WTC11 (cell line): ENCODE measurements around the gene CXCL6. TPM values are rescaled to one million over a fixed set of nuclear protein-coding genes. Genes with fewer than 3 reads are reported as not detected.

Experiments used
- ATAC-seq: fragments of 200-7000 bp; cut with Tn5 transposase; 2 replicates; pipeline ENCODE4 v1.10.0; 2021; ENCODE audit warnings: mild to moderate bottlenecking, moderate library complexity
- CTCF ChIA-PET: fragments of 300-600 bp; sonication (Branson Sonifier 250); formaldehyde crosslinking; loops from one replicate; lab custom pipeline; 2021; ENCODE audit warnings: antibody characterized with exemption; lab: Charles Lee
- POLR2A ChIA-PET: fragments of 350-600 bp; sonication (Branson Sonifier 250); formaldehyde crosslinking; loops from one replicate; lab custom pipeline; 2021; ENCODE audit warnings: antibody characterized with exemption; lab: Charles Lee
- DNase-seq: peaks from one replicate; pipeline ENCODE4 v3.0.0; 2021; ENCODE audit warnings: low spot score
- H3K27ac Mint-ChIP-seq: 2 replicates; pipeline ENCODE4 v1.8.0; 2021; ENCODE audit warnings: mixed read lengths
- H3K27me3 Mint-ChIP-seq: 2 replicates; pipeline ENCODE4 v1.8.0; 2021; ENCODE audit warnings: low read depth, mild to moderate bottlenecking, moderate library complexity, mixed read lengths
- H3K36me3 Mint-ChIP-seq: 2 replicates; pipeline ENCODE4 v1.8.0; 2021; ENCODE audit warnings: mixed read lengths
- H3K4me1 Mint-ChIP-seq: 2 replicates; pipeline ENCODE4 v1.8.0; 2022; ENCODE audit warnings: mixed read lengths
- H3K4me3 Mint-ChIP-seq: 2 replicates; pipeline ENCODE4 v1.8.0; 2021; ENCODE audit warnings: mild to moderate bottlenecking, moderate library complexity, mixed read lengths
- H3K9me3 Mint-ChIP-seq: 2 replicates; pipeline ENCODE4 v1.8.0; 2021; ENCODE audit warnings: mixed read lengths
- AR ChIP-seq: fragments of 250-450 bp; sonication (Bioruptor Pico); IDR thresholded peaks from 2 replicates; pipeline ENCODE4 v1.9.0; 2021; ENCODE audit warnings: mild to moderate bottlenecking
- ETV6 ChIP-seq: sonication (generic); formaldehyde crosslinking; IDR thresholded peaks from 2 replicates; pipeline ENCODE4 v1.8.1; 2022; ENCODE audit warnings: mild to moderate bottlenecking, missing genetic modification reagents
- FOXK1 ChIP-seq: sonication (generic); formaldehyde crosslinking; IDR thresholded peaks from 2 replicates; pipeline ENCODE4 v1.8.0; 2022; ENCODE audit warnings: mild to moderate bottlenecking, moderate library complexity, missing genetic modification reagents
- GRHL2 ChIP-seq: fragments of 250-450 bp; sonication (Bioruptor Pico); IDR thresholded peaks from 2 replicates; pipeline ENCODE4 v1.8.0; 2022; ENCODE audit warnings: mild to moderate bottlenecking, moderate library complexity; ENCODE audit not compliant: insufficient replicate concordance, severe bottlenecking
- HMGXB4 ChIP-seq: sonication (generic); formaldehyde crosslinking; IDR thresholded peaks from 2 replicates; pipeline ENCODE4 v1.8.1; 2023; ENCODE audit warnings: mild to moderate bottlenecking, moderate library complexity, missing genetic modification reagents
- NFATC4 ChIP-seq: fragments of 250-450 bp; sonication (Bioruptor Pico); IDR thresholded peaks from 2 replicates; pipeline ENCODE4 v1.9.0; 2021; ENCODE audit warnings: mild to moderate bottlenecking
- PRRX2 ChIP-seq: fragments of 250-450 bp; sonication (Bioruptor Pico); IDR thresholded peaks from 2 replicates; pipeline ENCODE4 v1.8.0; 2021; ENCODE audit warnings: mild to moderate bottlenecking
- SMAD4 ChIP-seq: sonication (generic); formaldehyde crosslinking; IDR thresholded peaks from 2 replicates; pipeline ENCODE4 v1.8.0; 2022; ENCODE audit warnings: mild to moderate bottlenecking, missing genetic modification reagents
- ZNF232 ChIP-seq: sonication (generic); formaldehyde crosslinking; IDR thresholded peaks from 2 replicates; pipeline ENCODE4 v1.8.0; 2022; ENCODE audit warnings: mild to moderate bottlenecking, missing genetic modification reagents
- ZNF416 ChIP-seq: fragments of 250-450 bp; sonication (Bioruptor Pico); IDR thresholded peaks from 2 replicates; pipeline ENCODE4 v1.9.0; 2021; ENCODE audit warnings: mild to moderate bottlenecking, inconsistent platforms
- ZNF671 ChIP-seq: fragments of 250-450 bp; sonication (Bioruptor Pico); IDR thresholded peaks from 2 replicates; pipeline ENCODE4 v1.8.0; 2021; ENCODE audit warnings: mild to moderate bottlenecking
- total RNA-seq: library from RNA; stranded (reverse); gene quantifications from 3 replicates; pipeline ENCODE4 v1.2.3, GENCODE V29; 2021
- TF ChIP-seq, protein P1 (sequence below): fragments of 250-450 bp; sonication (Bioruptor Pico); conservative IDR thresholded peaks from 2 replicates; pipeline ENCODE4 v1.9.0; 2021; ENCODE audit warnings: mild to moderate bottlenecking
- TF ChIP-seq, protein P2 (sequence below): fragments of 250-450 bp; sonication (Bioruptor Pico); IDR thresholded peaks from 2 replicates; pipeline ENCODE4 v1.9.0; 2021; ENCODE audit warnings: mild to moderate bottlenecking, borderline replicate concordance
- TF ChIP-seq, protein P3 (sequence below): sonication (generic); formaldehyde crosslinking; IDR thresholded peaks from 2 replicates; pipeline ENCODE4 v1.8.0; 2022; ENCODE audit warnings: mild to moderate bottlenecking, missing genetic modification reagents

CXCL6 gene
- total RNA-seq, 1 experiment from 2014 or later: 4.9 TPM

- Mint-ChIP-seq H3K4me1 (peaks cover 23% of the 10 kb centered on the region), H3K27ac (no peak overlapping the region), H3K9me3 (peaks cover 7% of the 10 kb centered on the region), H3K27me3 (no peaks in the 10 kb centered on the region), H3K36me3 (no peaks in the 10 kb centered on the region)
- no peak for ATAC-seq
- DNase-seq: no peak
- POLR2A ChIA-PET: no interaction called here
- TF ChIP-seq FOXK1 (no peak), ETV6 (CRISPR knock-in tag) (no peak)
- TF ChIP-seq, all 79 proteins: peak for 0
- CTCF ChIA-PET: no interaction called here
- no peak overlapping the region for H3K4me3 Mint-ChIP-seq
Observed at GRCh38 chr4:73815145-73815544, 21.3 kb upstream of the CXCL6 start.

- peaks cover 23% of the 10 kb centered on the region for H3K4me1 Mint-ChIP-seq
- POLR2A ChIA-PET: no interaction called here
Observed at GRCh38 chr4:73816814-73817213, 19.7 kb upstream of the CXCL6 start.

More at GRCh38 chr4:73816814-73817213, 19.7 kb upstream of the CXCL6 start:
- Mint-ChIP-seq H3K27me3 (no peaks in the 10 kb centered on the region), H3K27ac (no peak overlapping the region), H3K36me3 (no peaks in the 10 kb centered on the region), H3K4me3 (no peak overlapping the region), H3K9me3 (peaks cover 7% of the 10 kb centered on the region)
- DNase-seq: no peak
- no peak for ATAC-seq
- CTCF ChIA-PET: no interaction called here
- TF ChIP-seq HMGXB4 (CRISPR knock-in tag): no peak
- TF ChIP-seq, protein P1, sequence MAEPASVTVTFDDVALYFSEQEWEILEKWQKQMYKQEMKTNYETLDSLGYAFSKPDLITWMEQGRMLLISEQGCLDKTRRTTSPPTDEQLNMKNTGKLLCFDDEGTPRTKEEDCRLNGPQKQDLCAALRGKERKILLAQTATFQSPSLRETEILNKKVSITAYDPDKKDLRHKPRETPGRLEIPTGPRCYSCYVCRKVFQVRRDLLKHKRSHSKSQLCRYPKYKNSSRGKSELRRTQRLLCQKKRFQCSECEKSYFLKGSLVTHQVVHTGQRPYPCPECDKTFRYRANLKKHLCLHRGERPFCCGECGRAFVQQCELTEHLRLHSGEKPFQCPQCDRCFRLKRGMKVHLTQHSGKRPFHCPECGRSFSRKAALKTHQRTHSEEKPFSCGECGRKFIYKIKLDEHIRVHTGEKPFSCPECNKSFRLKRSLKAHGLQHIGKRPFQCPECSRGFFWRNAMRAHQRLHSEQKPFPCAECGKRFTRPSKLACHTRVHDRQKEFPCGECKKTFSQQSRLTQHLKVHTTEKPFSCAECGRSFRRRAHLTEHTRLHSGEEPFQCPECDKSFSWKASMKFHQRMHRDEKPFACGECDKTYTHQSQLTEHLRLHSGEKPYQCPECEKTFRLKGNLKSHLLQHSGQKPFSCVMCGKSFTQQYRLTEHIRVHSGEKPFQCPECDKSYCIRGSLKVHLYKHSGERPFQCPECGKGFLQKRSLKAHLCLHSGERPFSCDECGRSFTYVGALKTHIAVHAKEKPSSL (CRISPR knock-in tag): no peak
- no peak for TF ChIP-seq NFATC4 (CRISPR knock-in tag)
- no peak for TF ChIP-seq PRRX2 (CRISPR knock-in tag)
- no peak for TF ChIP-seq GRHL2 (CRISPR knock-in tag)
- no peak for TF ChIP-seq ZNF416 (CRISPR knock-in tag)
- TF ChIP-seq, protein P2, sequence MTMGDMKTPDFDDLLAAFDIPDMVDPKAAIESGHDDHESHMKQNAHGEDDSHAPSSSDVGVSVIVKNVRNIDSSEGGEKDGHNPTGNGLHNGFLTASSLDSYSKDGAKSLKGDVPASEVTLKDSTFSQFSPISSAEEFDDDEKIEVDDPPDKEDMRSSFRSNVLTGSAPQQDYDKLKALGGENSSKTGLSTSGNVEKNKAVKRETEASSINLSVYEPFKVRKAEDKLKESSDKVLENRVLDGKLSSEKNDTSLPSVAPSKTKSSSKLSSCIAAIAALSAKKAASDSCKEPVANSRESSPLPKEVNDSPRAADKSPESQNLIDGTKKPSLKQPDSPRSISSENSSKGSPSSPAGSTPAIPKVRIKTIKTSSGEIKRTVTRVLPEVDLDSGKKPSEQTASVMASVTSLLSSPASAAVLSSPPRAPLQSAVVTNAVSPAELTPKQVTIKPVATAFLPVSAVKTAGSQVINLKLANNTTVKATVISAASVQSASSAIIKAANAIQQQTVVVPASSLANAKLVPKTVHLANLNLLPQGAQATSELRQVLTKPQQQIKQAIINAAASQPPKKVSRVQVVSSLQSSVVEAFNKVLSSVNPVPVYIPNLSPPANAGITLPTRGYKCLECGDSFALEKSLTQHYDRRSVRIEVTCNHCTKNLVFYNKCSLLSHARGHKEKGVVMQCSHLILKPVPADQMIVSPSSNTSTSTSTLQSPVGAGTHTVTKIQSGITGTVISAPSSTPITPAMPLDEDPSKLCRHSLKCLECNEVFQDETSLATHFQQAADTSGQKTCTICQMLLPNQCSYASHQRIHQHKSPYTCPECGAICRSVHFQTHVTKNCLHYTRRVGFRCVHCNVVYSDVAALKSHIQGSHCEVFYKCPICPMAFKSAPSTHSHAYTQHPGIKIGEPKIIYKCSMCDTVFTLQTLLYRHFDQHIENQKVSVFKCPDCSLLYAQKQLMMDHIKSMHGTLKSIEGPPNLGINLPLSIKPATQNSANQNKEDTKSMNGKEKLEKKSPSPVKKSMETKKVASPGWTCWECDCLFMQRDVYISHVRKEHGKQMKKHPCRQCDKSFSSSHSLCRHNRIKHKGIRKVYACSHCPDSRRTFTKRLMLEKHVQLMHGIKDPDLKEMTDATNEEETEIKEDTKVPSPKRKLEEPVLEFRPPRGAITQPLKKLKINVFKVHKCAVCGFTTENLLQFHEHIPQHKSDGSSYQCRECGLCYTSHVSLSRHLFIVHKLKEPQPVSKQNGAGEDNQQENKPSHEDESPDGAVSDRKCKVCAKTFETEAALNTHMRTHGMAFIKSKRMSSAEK (CRISPR knock-in tag): no peak
- TF ChIP-seq, protein P3, sequence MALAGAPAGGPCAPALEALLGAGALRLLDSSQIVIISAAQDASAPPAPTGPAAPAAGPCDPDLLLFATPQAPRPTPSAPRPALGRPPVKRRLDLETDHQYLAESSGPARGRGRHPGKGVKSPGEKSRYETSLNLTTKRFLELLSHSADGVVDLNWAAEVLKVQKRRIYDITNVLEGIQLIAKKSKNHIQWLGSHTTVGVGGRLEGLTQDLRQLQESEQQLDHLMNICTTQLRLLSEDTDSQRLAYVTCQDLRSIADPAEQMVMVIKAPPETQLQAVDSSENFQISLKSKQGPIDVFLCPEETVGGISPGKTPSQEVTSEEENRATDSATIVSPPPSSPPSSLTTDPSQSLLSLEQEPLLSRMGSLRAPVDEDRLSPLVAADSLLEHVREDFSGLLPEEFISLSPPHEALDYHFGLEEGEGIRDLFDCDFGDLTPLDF (CRISPR knock-in tag): no peak
- no peak for TF ChIP-seq ZNF232 (CRISPR knock-in tag)
- no peak for TF ChIP-seq ZNF671
- TF ChIP-seq AR (CRISPR knock-in tag): no peak
- TF ChIP-seq SMAD4 (CRISPR knock-in tag): no peak
- TF ChIP-seq, all 79 proteins: peak for 0
